GM12872 (cell line): ENCODE measurements around the gene CCDC136.

Source experiments
- CTCF ChIP-seq: IDR thresholded peaks from 3 replicates; pipeline ENCODE4 v1.5.1; 2011; ENCODE audit warnings: low read depth, mild to moderate bottlenecking, low read length, moderate library complexity; ENCODE audit not compliant: insufficient read depth

The CCDC136 gene

GRCh38 chr7:128867842-128868623 lies 76.3 kb downstream of the CCDC136 start:
- TF ChIP-seq CTCF = no peak

- TF ChIP-seq CTCF = no peak
Measured at GRCh38 chr7:128868624-128869137, 76.9 kb downstream of the CCDC136 start.

- TF ChIP-seq CTCF = 0 out of 3 replicates have a peak, but pooled peaks have one; percentile 2
Measured at GRCh38 chr7:128869138-128869943, 77.6 kb downstream of the CCDC136 start.

GRCh38 chr7:128869944-128870285 lies 78.1 kb downstream of the CCDC136 start:
- 0 out of 3 replicates have a peak, but pooled peaks have one; percentile 8 for TF ChIP-seq CTCF

- no peak for TF ChIP-seq CTCF
Measured at GRCh38 chr7:128871050-128871449, 79.3 kb downstream of the CCDC136 start.
